ENCODE data around the gene MED12. TPM values are rescaled to one million over a fixed set of nuclear protein-coding genes. Genes with fewer than 3 reads are reported as not detected.

Gene MED12
- total RNA-seq, result 42.4 and 100 TPM in 2 replicates

GRCh38 chrX:71118032-71118984 lies at the start of gene MED12:
Gene MED12 (plus strand): TSS chrX:71118596. CDS start chrX:71118755, 159 bp downstream.

GRCh38 chrX:71095555-71095980 lies 22.8 kb upstream of the MED12 start, which contains the start of gene FOXO4:
Gene FOXO4 (plus strand): TSS chrX:71095851. CDS start chrX:71096529, 678 bp downstream.

GRCh38 chrX:71106427-71106826 lies 12.0 kb upstream of the MED12 start, which contains the start of gene CXorf65:
Gene CXorf65 (minus strand): TSS chrX:71106740. CDS start chrX:71106556, 184 bp downstream.

GRCh38 chrX:71111141-71111843 lies 7.1 kb upstream of the MED12 start, which contains the start of gene IL2RG:
Gene IL2RG (minus strand): TSS chrX:71111577. CDS start chrX:71111539, 38 bp downstream.

GRCh38 chrX:71144651-71145050 lies 26.3 kb downstream of the MED12 start, which contains the start of gene NLGN3:
Gene NLGN3 (plus strand): TSS chrX:71144841. CDS start chrX:71147750, 2,909 bp downstream.

Other genes with a start within 250 kb of the MED12 start
- gene TEX11, start 209.9 kb upstream of the MED12 start, total RNA-seq, result not detected in 2 replicates
- not detected in 2 replicates for gene SLC7A3, start 187.5 kb upstream of the MED12 start, total RNA-seq
- gene SNX12, start 50.3 kb upstream of the MED12 start, total RNA-seq, result 50.8 and 85.5 TPM in 2 replicates
- gene FOXO4, start 22.7 kb upstream of the MED12 start, total RNA-seq, result 6.8 and 7.2 TPM in 2 replicates
- gene CXorf65, start 11.9 kb upstream of the MED12 start, total RNA-seq, result not detected in 2 replicates
- 0.16 and 0.31 TPM in 2 replicates for gene IL2RG, start 7.0 kb upstream of the MED12 start, total RNA-seq
- gene NLGN3, start 26.2 kb downstream of the MED12 start, total RNA-seq, result under 0.01 and 0.19 TPM in 2 replicates
- gene GJB1, start 104.6 kb downstream of the MED12 start, total RNA-seq, result not detected in 2 replicates
- gene ZMYM3, start 135.5 kb downstream of the MED12 start, total RNA-seq, result 8.1 and 14.9 TPM in 2 replicates
- gene NONO, start 165.0 kb downstream of the MED12 start, total RNA-seq, result 344 and 430 TPM in 2 replicates
- 1.1 and 5.2 TPM in 2 replicates for gene ITGB1BP2, start 183.2 kb downstream of the MED12 start, total RNA-seq
- gene TAF1, start 247.8 kb downstream of the MED12 start, total RNA-seq, result 41.3 and 64.4 TPM in 2 replicates

All from bladder microvascular endothelial cell (primary cell).